Fibroblast of villous mesenchyme (primary cell): Measurements from ENCODE around the gene KNTC1. TPM values are rescaled to one million over a fixed set of nuclear protein-coding genes. Genes with fewer than 3 reads are reported as not detected.
"Not testable (repeated sequence)": the region's sequence is repeated elsewhere in the genome, so short reads cannot be mapped to it uniquely, and the experiment has no call there.

ENCODE experiments used
- DNase-seq: peaks from one replicate; pipeline ENCODE4 v3.0.0-alpha.2; 2010; ENCODE audit warnings: low read depth
- H3K4me3 ChIP-seq: 2 replicates; pipeline ENCODE4 v1.5.1; 2011; ENCODE audit warnings: low read depth, mild to moderate bottlenecking, low read length
- CTCF ChIP-seq: IDR thresholded peaks from 2 replicates; pipeline ENCODE4 v1.5.1; 2012; ENCODE audit warnings: low read depth, mild to moderate bottlenecking, low read length; ENCODE audit not compliant: insufficient read depth
- total RNA-seq: library from RNA; depleted of rRNA; stranded (reverse); fragments of >200 nt; gene quantifications from 2 replicates; pipeline ENCODE4 v1.2.3, GENCODE V29; 2012

KNTC1 gene
- total RNA-seq, 1 donor: 28.5 TPM

GRCh38 chr12:122486805-122487426 lies 40.1 kb upstream of the KNTC1 start:
- DNase-seq: no peak
- no peak for TF ChIP-seq CTCF
- H3K4me3 ChIP-seq: no peak overlapping the region

GRCh38 chr12:122487807-122488206 lies 39.2 kb upstream of the KNTC1 start:
- H3K4me3 ChIP-seq, DNase-seq: not testable (repeated sequence)

- DNase-seq: peak; percentile 63
- no peak overlapping the region for H3K4me3 ChIP-seq
- no peak for TF ChIP-seq CTCF
Observed at GRCh38 chr12:122489038-122489437, 38.0 kb upstream of the KNTC1 start.

- DNase-seq: no peak
- no peak for TF ChIP-seq CTCF
- no peak overlapping the region for H3K4me3 ChIP-seq
Observed at GRCh38 chr12:122491991-122492390, 35.1 kb upstream of the KNTC1 start.

- not testable (repeated sequence) for DNase-seq, H3K4me3 ChIP-seq
Observed at GRCh38 chr12:122493222-122493621, 33.8 kb upstream of the KNTC1 start.

- no peak for DNase-seq
- no peak overlapping the region for H3K4me3 ChIP-seq
- no peak for TF ChIP-seq CTCF
Observed at GRCh38 chr12:122495258-122495657, 31.8 kb upstream of the KNTC1 start.

- H3K4me3 ChIP-seq: peak overlapping the region; percentile 98
- TF ChIP-seq CTCF: no peak
- peak; percentile 92 for DNase-seq
Observed at GRCh38 chr12:122499991-122500684, 26.9 kb upstream of the KNTC1 start.
